Trophoblast cell (in vitro differentiated cells and primary cell): Measurements from ENCODE around the gene ERGIC1.

Experiments
- DNase-seq, 2 donors: peaks; one replicate each; pipeline ENCODE4 v3.0.0-alpha.2; 2016
- H2AFZ ChIP-seq: 2 replicates; pipeline ENCODE4 v1.6.1; 2013; ENCODE audit warnings: low read length, moderate library complexity, mild to moderate bottlenecking; ENCODE audit not compliant: insufficient read depth, poor library complexity
- H2AK5ac ChIP-seq: 2 replicates; pipeline ENCODE4 v1.6.1; 2013; ENCODE audit warnings: mild to moderate bottlenecking, low read length
- H2BK120ac ChIP-seq: 2 replicates; pipeline ENCODE4 v1.6.1; 2013; ENCODE audit warnings: low read length, mild to moderate bottlenecking, moderate library complexity; ENCODE audit not compliant: insufficient read depth, poor library complexity
- H2BK12ac ChIP-seq: 2 replicates; pipeline ENCODE4 v1.6.1; 2013; ENCODE audit warnings: mild to moderate bottlenecking, low read length, moderate library complexity
- H2BK5ac ChIP-seq: 2 replicates; pipeline ENCODE4 v1.6.1; 2013; ENCODE audit warnings: low read length, low read depth, moderate library complexity, mild to moderate bottlenecking; ENCODE audit not compliant: poor library complexity
- H3K14ac ChIP-seq: 2 replicates; pipeline ENCODE4 v1.6.1; 2013; ENCODE audit warnings: mild to moderate bottlenecking, low read length
- H3K18ac ChIP-seq: 2 replicates; pipeline ENCODE4 v1.6.1; 2013; ENCODE audit warnings: mild to moderate bottlenecking, low read length
- H3K23ac ChIP-seq: 2 replicates; pipeline ENCODE4 v1.6.1; 2013; ENCODE audit warnings: low read length
- H3K27ac ChIP-seq: 2 replicates; pipeline ENCODE4 v1.5.1; 2013; ENCODE audit warnings: low read depth, mild to moderate bottlenecking, inconsistent platforms, low read length, moderate library complexity
- H3K27me3 ChIP-seq: 2 replicates; pipeline ENCODE4 v1.6.1; 2013; ENCODE audit warnings: inconsistent platforms, mild to moderate bottlenecking, low read length, moderate library complexity; ENCODE audit not compliant: insufficient read depth
- H3K36me3 ChIP-seq, 2 experiments: 1 replicate in 1 of 2; 2 replicates in 1 of 2; pipeline ENCODE4 v1.6.1; 2013; ENCODE audit warnings: low read length in 2 of 2, mild to moderate bottlenecking in 2 of 2, moderate library complexity in 1 of 2; ENCODE audit not compliant: insufficient read depth in 2 of 2, control insufficient read depth in 1 of 2
- H3K4ac ChIP-seq: 2 replicates; pipeline ENCODE4 v1.6.1; 2013; ENCODE audit warnings: low read depth, mild to moderate bottlenecking, low read length, moderate library complexity
- H3K4me1 ChIP-seq, 2 experiments: 1 replicate in 1 of 2; 2 replicates in 1 of 2; pipeline ENCODE4 v1.6.1; 2013; ENCODE audit warnings: low read length in 2 of 2, mild to moderate bottlenecking in 2 of 2, moderate library complexity in 1 of 2; ENCODE audit not compliant: insufficient read depth in 2 of 2, control insufficient read depth in 1 of 2
- H3K4me2 ChIP-seq: 2 replicates; pipeline ENCODE4 v1.6.1; 2013; ENCODE audit warnings: inconsistent platforms, mild to moderate bottlenecking, low read length, moderate library complexity
- H3K4me3 ChIP-seq: 2 replicates; pipeline ENCODE4 v1.5.1; 2013; ENCODE audit warnings: mild to moderate bottlenecking, low read depth, low read length, inconsistent platforms
- H3K79me1 ChIP-seq: one replicate; pipeline ENCODE4 v1.6.1; 2013; ENCODE audit warnings: low read length
- H3K79me2 ChIP-seq: 2 replicates; pipeline ENCODE4 v1.6.1; 2013; ENCODE audit warnings: low read length, mild to moderate bottlenecking; ENCODE audit not compliant: control insufficient read depth, insufficient read depth, poor library complexity
- H3K9ac ChIP-seq: 2 replicates; pipeline ENCODE4 v1.6.1; 2013; ENCODE audit warnings: mild to moderate bottlenecking, low read length
- H3K9me3 ChIP-seq: 2 replicates; pipeline ENCODE4 v1.6.1; 2013; ENCODE audit warnings: low read depth, mild to moderate bottlenecking, control low read depth, inconsistent platforms, low read length; ENCODE audit not compliant: insufficient read depth
- H4K12ac ChIP-seq: 2 replicates; pipeline ENCODE4 v1.6.1; 2013; ENCODE audit warnings: low read depth, mild to moderate bottlenecking, low read length, moderate library complexity
- H4K8ac ChIP-seq: 2 replicates; pipeline ENCODE4 v1.6.1; 2013; ENCODE audit warnings: low read depth, mild to moderate bottlenecking, low read length, moderate library complexity
- H4K91ac ChIP-seq: one replicate; pipeline ENCODE4 v1.6.1; 2013; ENCODE audit warnings: low read depth, mild to moderate bottlenecking, low read length, moderate library complexity
- WGBS: extraction: QIAGEN DNeasy Blood & Tissue Kit; methylation state at CpG from one replicate; pipeline ENCODE4 v1.1.7; 2013; ENCODE audit warnings: missing lambda C conversion rate; ENCODE audit not compliant: insufficient read length, insufficient coverage; ENCODE audit errors: extremely low coverage; 5-methylcytosine and 5-hydroxymethylcytosine counted together

The ERGIC1 gene

GRCh38 chr5:172908662-172909061 is 74.6 kb downstream of the ERGIC1 start:
- peaks cover 4% of the 10 kb centered on the region for H3K79me2 ChIP-seq
- no peak overlapping the region for H3K4me3 ChIP-seq
- H3K27me3 ChIP-seq = no peaks in the 10 kb centered on the region
- no peak overlapping the region for H4K12ac ChIP-seq
- no peak overlapping the region for H2AFZ ChIP-seq
- no peak overlapping the region for H4K8ac ChIP-seq
- no peak overlapping the region for H3K27ac ChIP-seq
- H2BK5ac ChIP-seq = no peak overlapping the region
- H2BK12ac ChIP-seq = no peak overlapping the region
- H2BK120ac ChIP-seq = no peak overlapping the region
- no peak overlapping the region for H3K9ac ChIP-seq
- H3K4me2 ChIP-seq = no peak overlapping the region
- H2AK5ac ChIP-seq = no peak overlapping the region
- H3K4me1 ChIP-seq = peaks cover 25 to 29% of the 10 kb centered on the region in 2 experiments
- H3K14ac ChIP-seq = no peak overlapping the region
- no peak overlapping the region for H3K23ac ChIP-seq
- H3K4ac ChIP-seq = no peak overlapping the region
- no peak overlapping the region for H3K18ac ChIP-seq
- peaks cover 11 to 14% of the 10 kb centered on the region in 2 experiments for H3K36me3 ChIP-seq
- DNase-seq = peak in 1 of 2 donors; percentile 31
- H3K9me3 ChIP-seq = no peaks in the 10 kb centered on the region
- no peak overlapping the region for H4K91ac ChIP-seq
- peaks cover 22% of the 10 kb centered on the region for H3K79me1 ChIP-seq
- no CpG with 5 or more reads among the region's 10 CpGs for WGBS

DNA sequence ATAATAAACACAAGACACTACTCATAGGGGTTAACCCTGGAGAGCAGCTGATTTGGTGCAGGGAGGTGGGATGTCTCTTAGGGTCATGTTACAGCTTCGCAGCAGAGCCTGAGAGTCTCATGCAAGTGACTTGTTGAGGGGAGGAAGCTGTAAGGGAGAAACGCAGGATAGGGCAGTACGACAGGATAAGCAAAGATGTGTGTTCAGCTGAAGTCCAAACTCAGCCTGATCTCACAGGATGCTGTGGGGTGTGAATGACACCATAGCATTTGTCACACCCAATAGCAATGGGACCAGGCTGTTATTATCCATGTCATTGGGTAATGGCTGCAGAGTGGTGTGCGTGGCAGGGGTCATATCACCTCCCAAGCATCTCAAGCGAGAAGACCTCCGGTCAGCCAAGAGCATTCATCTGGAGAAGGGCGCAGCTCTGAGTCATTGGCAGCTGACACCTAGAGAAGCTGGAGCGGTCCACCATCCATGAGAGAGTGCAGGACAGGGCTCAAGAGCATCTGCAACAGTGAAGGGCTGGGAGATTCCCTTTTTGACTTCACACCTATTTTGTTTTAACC is 76.0 kb downstream of the ERGIC1 start:
- WGBS = no CpG with 5 or more reads among the region's 8 CpGs
- no peak overlapping the region for H3K23ac ChIP-seq
- no peak overlapping the region for H3K9ac ChIP-seq
- H4K8ac ChIP-seq = no peak overlapping the region
- H3K14ac ChIP-seq = no peak overlapping the region
- no peak overlapping the region for H2BK12ac ChIP-seq
- H3K9me3 ChIP-seq = no peaks in the 10 kb centered on the region
- no peak overlapping the region for H2BK120ac ChIP-seq
- no peak overlapping the region for H4K12ac ChIP-seq
- no peak overlapping the region for H3K4ac ChIP-seq
- H3K4me1 ChIP-seq = peaks cover 17 to 18% of the 10 kb centered on the region in 2 experiments
- no peak overlapping the region for H2AK5ac ChIP-seq
- no peak overlapping the region for H3K27ac ChIP-seq
- H3K4me2 ChIP-seq = no peak overlapping the region
- peaks cover 17 to 19% of the 10 kb centered on the region in 2 experiments for H3K36me3 ChIP-seq
- no peaks in the 10 kb centered on the region for H3K27me3 ChIP-seq
- H2AFZ ChIP-seq = no peak overlapping the region
- H2BK5ac ChIP-seq = no peak overlapping the region
- H3K4me3 ChIP-seq = no peak overlapping the region
- H3K79me2 ChIP-seq = peaks cover 4% of the 10 kb centered on the region
- H3K79me1 ChIP-seq = peaks cover 14% of the 10 kb centered on the region
- H3K18ac ChIP-seq = no peak overlapping the region
- DNase-seq = no peak
- H4K91ac ChIP-seq = no peak overlapping the region

GRCh38 chr5:172910828-172911627 is 77.0 kb downstream of the ERGIC1 start:
- Histone ChIP-seq H3K4ac (no peak overlapping the region), H2AFZ (no peak overlapping the region), H3K27ac (no peak overlapping the region), H3K18ac (no peak overlapping the region), H3K9ac (no peak overlapping the region), H3K27me3 (no peaks in the 10 kb centered on the region), H3K4me1 (peaks cover 8% of the 10 kb centered on the region in 2 experiments), H3K4me3 (no peak overlapping the region), H2BK120ac (no peak overlapping the region), H3K4me2 (no peak overlapping the region), H3K14ac (no peak overlapping the region), H3K79me1 (peaks cover 7% of the 10 kb centered on the region), H2BK12ac (no peak overlapping the region), H3K79me2 (peaks cover under 1% of the 10 kb centered on the region), H3K23ac (no peak overlapping the region), H3K9me3 (no peaks in the 10 kb centered on the region), H2BK5ac (no peak overlapping the region), H4K91ac (no peak overlapping the region), H3K36me3 (peaks cover 25% of the 10 kb centered on the region in 2 experiments), H4K8ac (no peak overlapping the region), H4K12ac (no peak overlapping the region), H2AK5ac (no peak overlapping the region)
- DNase-seq = peak in 1 of 2 donors; percentile 32
- no CpG with 5 or more reads among the region's 9 CpGs for WGBS

GRCh38 chr5:172911628-172911880 is 77.5 kb downstream of the ERGIC1 start:
- Histone ChIP-seq H3K23ac (no peak overlapping the region), H2BK12ac (no peak overlapping the region), H4K8ac (no peak overlapping the region), H2AK5ac (no peak overlapping the region), H2BK5ac (no peak overlapping the region), H2AFZ (no peak overlapping the region), H3K4me2 (no peak overlapping the region), H3K79me2 (no peaks in the 10 kb centered on the region), H3K4me3 (no peak overlapping the region), H3K27me3 (no peaks in the 10 kb centered on the region), H3K9me3 (no peaks in the 10 kb centered on the region), H3K9ac (no peak overlapping the region), H3K4me1 (peaks cover 4% of the 10 kb centered on the region in 2 experiments), H3K79me1 (peaks cover 4% of the 10 kb centered on the region), H2BK120ac (no peak overlapping the region), H4K12ac (no peak overlapping the region), H3K14ac (no peak overlapping the region), H3K18ac (no peak overlapping the region), H3K4ac (no peak overlapping the region), H3K27ac (no peak overlapping the region), H4K91ac (no peak overlapping the region), H3K36me3 (peaks cover 26 to 27% of the 10 kb centered on the region in 2 experiments)
- WGBS = no CpG with 5 or more reads among the region's 2 CpGs
- no peak for DNase-seq
